Right renal pelvis (tissue), 4 donors: ENCODE results near the gene PLSCR5. TPM values are rescaled to one million over a fixed set of nuclear protein-coding genes. Genes with fewer than 3 reads are reported as not detected.

Experiments
- DNase-seq, 4 donors: peaks; one replicate each; pipeline ENCODE4 v3.0.0-alpha.2; 2013; ENCODE audit warnings: low read depth in 4 of 4, low spot score in 3 of 4, missing footprints in 1 of 4
- polyA plus RNA-seq, 4 donors: library from polyadenylated mRNA; unstranded; fragments of 120-200 nt; gene quantifications; one replicate each; pipeline ENCODE4 v1.2.1, GENCODE V29; 2013; ENCODE audit not compliant: insufficient read length in 4 of 4

The PLSCR5 gene
- polyA plus RNA-seq, 4 donors: not detected

DNA sequence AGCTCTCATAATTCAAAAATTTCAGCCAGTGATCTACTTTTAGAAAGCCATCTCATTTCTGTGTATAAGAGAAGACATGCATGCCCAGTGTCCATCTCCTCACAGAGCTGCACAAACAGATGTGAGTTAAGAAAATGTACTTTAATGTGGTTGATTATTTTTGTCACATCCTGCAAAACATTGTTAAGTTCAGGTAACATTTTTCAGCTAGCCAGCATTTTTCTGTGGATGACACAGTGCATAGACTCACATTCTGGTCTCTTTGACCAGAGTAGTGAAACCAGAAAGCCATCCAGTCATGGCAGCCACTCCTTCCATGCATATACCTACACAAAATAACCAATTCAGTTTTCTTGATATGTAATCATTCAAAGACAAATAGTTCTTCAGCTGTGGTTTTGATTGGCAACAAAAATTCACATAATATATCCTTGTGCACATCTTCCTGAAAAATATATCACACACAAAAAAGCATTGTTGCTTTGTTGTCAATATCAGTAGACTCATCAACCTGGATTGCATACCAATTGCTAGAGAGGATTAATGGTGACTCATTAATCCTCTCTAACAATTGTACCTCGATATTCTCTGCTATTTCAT lies 58.7 kb downstream of the PLSCR5 start:
- no peak for DNase-seq

DNA sequence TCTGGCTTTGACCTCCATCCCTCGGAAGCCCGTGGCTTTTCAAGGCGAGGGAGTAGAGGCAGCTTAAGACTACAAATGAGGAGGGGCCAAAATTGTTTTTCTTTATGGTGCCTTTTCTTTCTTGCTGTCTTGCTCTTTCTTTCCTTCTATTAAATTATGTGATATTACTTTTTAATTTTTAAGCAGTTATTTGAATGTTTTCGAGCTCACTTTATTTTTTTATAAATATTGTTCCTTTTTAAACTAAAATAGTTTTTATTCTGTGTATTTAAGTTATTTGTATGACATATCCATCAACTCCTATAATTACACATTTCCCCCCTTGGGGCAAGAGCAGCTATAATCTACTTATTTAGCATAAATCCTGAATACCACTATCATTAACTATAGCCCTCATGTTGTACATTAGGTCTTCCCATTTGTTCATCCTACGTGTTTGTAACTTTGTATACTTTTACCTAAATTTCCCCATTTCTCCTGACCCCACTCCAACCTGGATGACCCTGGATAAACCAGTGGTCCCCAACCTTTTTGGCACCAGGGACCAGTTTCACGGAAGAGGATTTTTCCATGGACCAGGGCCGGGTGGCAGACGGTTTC lies 60.1 kb downstream of the PLSCR5 start:
- no peak for DNase-seq

DNA sequence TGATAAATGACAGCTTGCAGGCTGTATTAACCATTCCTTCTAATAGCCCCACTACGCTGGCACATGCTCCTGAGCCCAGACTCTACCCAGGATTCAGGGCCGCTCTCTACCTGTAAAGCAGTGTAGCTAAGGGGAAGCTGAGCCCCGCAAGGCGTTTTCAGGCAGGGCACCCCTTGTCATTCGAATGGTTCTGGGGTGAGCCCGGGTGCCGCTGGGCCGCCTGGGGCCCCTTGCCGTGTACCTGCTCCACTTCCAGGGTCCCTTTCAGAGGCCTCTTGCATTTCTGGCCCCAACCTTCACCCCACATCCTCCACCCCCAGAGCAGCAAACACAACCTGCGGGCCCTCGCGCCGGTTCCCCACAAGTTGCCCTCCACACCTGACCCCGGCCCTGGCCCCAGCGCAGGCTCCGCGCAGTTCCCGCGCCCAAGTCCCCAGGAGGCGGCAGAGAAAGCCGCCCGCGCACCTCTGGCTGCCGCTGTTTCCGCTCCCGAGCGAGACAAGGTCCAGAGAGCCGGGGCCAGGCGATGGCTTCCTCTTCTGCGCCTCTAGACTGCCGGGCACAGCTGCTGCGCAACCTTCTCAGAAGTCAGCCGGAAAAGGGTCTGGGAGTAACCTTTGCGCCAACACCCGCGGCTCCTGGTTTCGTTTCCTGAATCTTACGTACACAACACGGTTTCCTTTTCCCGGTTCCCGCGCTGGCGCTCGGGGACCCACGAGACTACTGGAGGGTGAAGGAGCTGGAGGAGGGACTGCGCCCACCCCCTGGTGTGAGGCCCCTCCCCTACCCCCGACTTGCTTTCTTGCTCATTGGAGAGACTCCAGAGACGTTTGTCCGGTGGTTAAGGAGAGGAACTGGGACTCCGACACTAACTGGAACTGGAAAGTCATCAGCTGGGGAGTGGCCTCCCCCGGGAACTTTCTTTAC lies 60.9 kb downstream of the PLSCR5 start, which contains the start of gene PLSCR1:
TSS of gene PLSCR1 (minus strand) at position 606 of the 927 bp plus-strand sequence. CDS start 8,055 bp downstream, outside the sequence.
- peak; percentile 77 to 88 (median 80) for DNase-seq

DNA sequence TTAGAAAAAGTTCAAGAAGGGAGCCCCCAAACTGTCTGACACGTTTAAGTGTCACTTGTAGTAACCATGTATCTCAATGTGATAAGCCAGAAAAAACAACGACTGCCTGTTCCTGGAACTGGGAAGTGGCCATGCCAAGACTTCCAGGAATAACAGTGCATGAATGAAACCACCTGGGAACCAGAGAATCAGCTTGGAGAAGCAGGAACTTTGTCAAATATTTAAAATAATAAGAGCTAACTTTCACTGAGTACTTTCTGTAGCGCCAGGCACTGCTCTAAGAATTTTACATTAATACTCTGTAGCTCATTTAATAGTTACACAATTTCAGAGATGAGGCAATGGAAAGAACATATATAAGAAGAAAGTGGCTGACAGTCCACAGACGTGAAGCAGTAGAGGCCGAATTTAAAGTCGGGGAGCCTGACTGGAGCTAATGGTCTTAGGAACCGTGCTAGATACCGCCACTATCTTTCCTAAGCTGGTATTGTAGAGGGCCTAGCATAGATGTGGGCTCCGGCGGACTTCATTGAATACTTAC lies 61.6 kb downstream of the PLSCR5 start:
- DNase-seq: peak; percentile 14 to 39 (median 32)

DNA sequence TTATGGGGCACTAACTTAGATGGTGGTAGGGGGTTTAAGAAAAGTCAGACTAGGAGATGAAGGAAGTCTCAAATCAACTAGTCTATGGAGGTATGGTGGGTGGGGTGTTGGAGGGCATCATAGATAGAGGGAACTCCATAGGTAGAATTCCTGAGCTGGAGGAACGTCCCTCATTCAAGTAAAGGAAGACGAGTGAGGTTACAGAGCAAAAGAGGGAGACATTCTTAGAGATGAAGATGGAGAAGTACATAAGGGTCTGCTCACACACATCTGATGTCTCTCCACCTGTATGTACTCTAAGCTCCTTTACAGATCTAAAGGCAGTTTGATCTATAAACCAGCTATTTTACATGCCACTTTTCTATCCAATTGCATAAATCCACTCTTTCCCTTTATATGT lies 62.2 kb downstream of the PLSCR5 start:
- no peak for DNase-seq

DNA sequence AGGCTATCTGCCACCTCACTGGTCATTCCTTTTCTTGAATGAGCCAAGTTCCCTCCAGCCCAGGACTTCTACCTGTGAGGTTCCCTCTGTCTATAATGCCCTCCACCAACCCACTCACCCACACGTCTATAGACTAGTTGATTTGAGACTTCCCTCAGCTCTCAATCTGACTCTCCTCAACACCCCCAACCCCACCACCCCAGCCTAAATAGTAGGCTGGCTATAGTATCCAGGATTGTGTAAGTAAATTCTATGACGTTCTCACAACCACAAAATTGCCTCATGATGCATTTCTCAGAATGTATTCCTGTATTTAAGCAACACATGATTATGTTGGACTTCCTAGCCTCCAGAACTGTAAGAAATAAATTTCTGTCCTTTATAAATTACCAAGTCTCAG lies 63.0 kb downstream of the PLSCR5 start:
- no peak for DNase-seq

DNA sequence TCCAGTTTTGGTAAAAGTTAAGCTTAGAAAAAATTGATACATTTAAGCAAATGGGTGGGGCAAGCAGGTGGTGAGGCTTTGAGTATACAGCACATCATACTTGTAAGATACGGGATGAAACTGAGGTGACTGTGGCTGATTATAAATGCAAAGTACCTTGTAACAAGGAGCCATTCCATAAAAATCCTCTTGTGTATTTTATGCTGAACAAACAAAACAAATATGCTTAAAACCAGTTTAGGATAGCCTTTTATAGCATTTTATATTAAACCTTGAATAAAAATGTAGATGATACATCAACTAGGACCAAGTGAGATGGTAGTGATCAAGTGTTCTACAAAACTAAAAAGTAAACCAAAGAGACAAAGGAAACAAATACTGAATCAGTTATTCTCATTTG lies 64.2 kb downstream of the PLSCR5 start:
- no peak for DNase-seq

DNA sequence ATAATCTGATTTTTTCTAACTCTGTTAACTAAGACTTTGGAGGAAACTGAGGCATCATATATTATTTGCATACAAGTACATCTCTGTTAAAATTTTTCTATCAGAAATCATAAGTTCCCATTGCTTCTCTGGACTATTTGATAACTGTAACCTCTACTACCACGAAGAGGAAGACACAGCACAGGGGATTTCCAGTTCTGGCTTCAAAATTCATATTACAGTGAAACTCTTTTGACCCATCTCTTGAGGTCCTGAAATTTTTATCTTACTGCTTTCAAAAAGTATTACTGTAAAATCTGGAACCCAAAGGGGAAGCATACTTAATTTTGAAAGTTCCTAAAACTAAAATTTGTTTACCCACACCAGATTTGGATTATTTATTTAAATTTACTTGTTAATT lies 64.9 kb downstream of the PLSCR5 start:
- no peak for DNase-seq

DNA sequence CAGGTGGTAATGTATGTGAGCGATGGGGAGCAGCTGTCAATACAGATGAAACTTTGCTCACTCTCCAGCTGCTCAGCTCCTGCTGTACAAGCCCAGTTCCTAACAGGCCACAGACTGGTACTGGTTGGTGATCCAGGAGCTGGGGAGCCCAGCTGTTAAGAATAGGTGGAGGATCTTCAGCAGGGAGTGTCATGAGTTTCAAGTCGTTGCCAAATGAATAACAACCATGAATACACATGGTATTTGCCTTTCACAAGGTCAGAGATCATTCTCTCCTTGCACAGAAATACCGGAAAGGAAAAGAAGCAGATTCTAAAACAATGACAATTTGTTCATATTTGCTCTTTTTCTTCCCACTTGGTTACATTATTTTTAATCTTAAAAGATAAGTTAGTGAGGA lies 65.8 kb downstream of the PLSCR5 start:
- DNase-seq: no peak

DNA sequence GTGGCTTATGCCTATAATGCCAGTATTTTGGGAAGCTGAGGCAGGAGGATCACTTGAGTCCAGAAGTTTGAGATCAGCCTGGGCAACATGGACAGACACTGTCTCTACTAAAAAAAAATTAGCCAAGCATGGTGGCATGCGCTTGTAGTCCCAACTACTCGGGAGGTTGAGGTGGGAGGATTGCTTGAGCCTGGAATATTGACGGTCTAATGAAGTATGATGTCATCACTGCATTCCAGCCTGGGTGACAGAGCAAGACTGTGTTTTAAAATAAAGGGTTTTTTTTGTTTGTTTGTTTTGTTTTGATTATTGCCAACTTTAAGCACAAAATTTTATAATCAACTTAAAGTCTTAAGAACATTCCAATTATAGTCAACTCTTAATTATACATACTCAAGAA lies 67.5 kb downstream of the PLSCR5 start:
- no peak for DNase-seq

DNA sequence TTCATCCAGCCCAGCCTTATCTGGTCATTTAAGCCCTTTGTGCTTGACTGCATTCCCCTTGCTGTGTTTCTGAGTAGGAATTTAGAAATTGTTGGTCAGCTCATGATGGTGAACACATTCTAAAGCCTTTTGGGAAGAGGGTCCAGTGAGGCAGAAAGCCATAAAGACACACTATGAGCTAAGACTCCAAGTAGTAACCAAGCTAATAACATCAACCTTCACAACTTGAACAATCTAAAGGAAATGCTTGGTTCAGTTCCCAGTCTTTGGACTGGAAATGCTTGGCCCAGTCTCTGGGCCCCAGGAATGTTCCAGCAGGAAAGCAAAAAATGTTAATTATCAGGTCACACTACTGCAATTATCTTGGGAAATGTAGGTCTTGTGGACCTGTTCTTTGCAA lies 68.5 kb downstream of the PLSCR5 start:
- no peak for DNase-seq

Other genes with a start within 250 kb of the PLSCR5 start
- 1 to 10 TPM in 2 of 4 donors, under 1 TPM in 2; 0.61 to 1.5 (median 0.96) TPM for gene PLSCR2, start 135.8 kb downstream of the PLSCR5 start, polyA plus RNA-seq
- 10 to 100 TPM; 79.8 to 87.7 (median 85.3) TPM for gene PLSCR1, start 60.7 kb downstream of the PLSCR5 start, polyA plus RNA-seq